Activated CD8-positive, alpha-beta memory T cell treated with anti-CD3 and anti-CD28 coated beads for 48 hours (primary cell): ENCODE data around the gene SRSF10.
"Not testable (repeated sequence)": the region's sequence is repeated elsewhere in the genome, so short reads cannot be mapped to it uniquely, and the experiment has no call there.

Source experiments
- DNase-seq, 3 experiments: peaks; one replicate each; pipeline ENCODE4 v3.0.0-alpha.2; 2020; ENCODE audit warnings: low read depth in 2 of 3, low spot score in 2 of 3

SRSF10 gene

GRCh38 chr1:23959461-23960290 is 20.5 kb downstream of the SRSF10 start, which contains the start of gene PNRC2:
Gene PNRC2, plus strand, starts transcription at chr1:23959828. Its CDS starts 1,630 bp downstream, at chr1:23961458.
- peak; percentile 83 to 93 (median 93) for DNase-seq

- DNase-seq = peak; percentile 72 to 83 (median 77)
Measured at GRCh38 chr1:23958810-23959460, 21.2 kb downstream of the SRSF10 start.

GRCh38 chr1:23958040-23958809 is 21.9 kb downstream of the SRSF10 start:
- not testable (repeated sequence) for DNase-seq

GRCh38 chr1:23957096-23957495 is 23.0 kb downstream of the SRSF10 start:
- no peak for DNase-seq

- no peak for DNase-seq
Measured at GRCh38 chr1:23953020-23953419, 27.1 kb downstream of the SRSF10 start.

- DNase-seq = no peak
Measured at GRCh38 chr1:23947366-23947765, 32.8 kb downstream of the SRSF10 start.

- DNase-seq = no peak
Measured at GRCh38 chr1:23936481-23937176, 43.5 kb downstream of the SRSF10 start.

GRCh38 chr1:23931491-23931880 is 48.6 kb downstream of the SRSF10 start:
- no peak for DNase-seq

GRCh38 chr1:23930861-23931490 is 49.2 kb downstream of the SRSF10 start:
- DNase-seq = no peak

- no peak for DNase-seq
Measured at GRCh38 chr1:23930270-23930669, 49.9 kb downstream of the SRSF10 start.

- no peak for DNase-seq
Measured at GRCh38 chr1:23928789-23929188, 51.3 kb downstream of the SRSF10 start.

- DNase-seq = no peak
Measured at GRCh38 chr1:23927097-23927496, 53.0 kb downstream of the SRSF10 start.

GRCh38 chr1:23925279-23925678 is 54.8 kb downstream of the SRSF10 start:
- DNase-seq = no peak

- DNase-seq = no peak
Measured at GRCh38 chr1:23924601-23925000, 55.5 kb downstream of the SRSF10 start.

GRCh38 chr1:23923592-23924499 is 56.3 kb downstream of the SRSF10 start:
- no peak for DNase-seq

GRCh38 chr1:23922321-23922943 is 57.7 kb downstream of the SRSF10 start:
- DNase-seq = no peak

GRCh38 chr1:23916209-23917131 is 63.7 kb downstream of the SRSF10 start:
- no peak for DNase-seq

GRCh38 chr1:23915466-23915865 is 64.7 kb downstream of the SRSF10 start:
- no peak for DNase-seq
